HG03066 (cell line): Measurements from ENCODE around the gene TSPAN14.
A peak's percentile ranks its signal among the peaks of the same experiment; 100 is the strongest.

Experiments
- ATAC-seq: cut with Tn5 transposase; IDR thresholded peaks from one replicate; pipeline ENCODE4 v1.9.1; 2021; ENCODE audit warnings: low read depth; ENCODE audit not compliant: unreplicated experiment

Gene TSPAN14

GRCh38 chr10:80454513-80455460 lies 677 bp downstream of the TSPAN14 start:
- ATAC-seq, result peak; percentile 23

- ATAC-seq, result no peak
Measured at GRCh38 chr10:80455461-80456349, 1.6 kb downstream of the TSPAN14 start.

- ATAC-seq, result no peak
Measured at GRCh38 chr10:80457554-80458262, 3.6 kb downstream of the TSPAN14 start.

- ATAC-seq, result no peak
Measured at GRCh38 chr10:80458263-80458625, 4.1 kb downstream of the TSPAN14 start.

GRCh38 chr10:80458638-80459037 lies 4.5 kb downstream of the TSPAN14 start:
- no peak for ATAC-seq

- ATAC-seq, result peak; percentile 44
Measured at GRCh38 chr10:80459047-80459865, 5.1 kb downstream of the TSPAN14 start.

GRCh38 chr10:80460399-80461207 lies 6.5 kb downstream of the TSPAN14 start:
- no peak for ATAC-seq

- no peak for ATAC-seq
Measured at GRCh38 chr10:80461208-80462183, 7.4 kb downstream of the TSPAN14 start.

GRCh38 chr10:80462299-80462980 lies 8.3 kb downstream of the TSPAN14 start:
- no peak for ATAC-seq

GRCh38 chr10:80462981-80463741 lies 9.1 kb downstream of the TSPAN14 start:
- peak; percentile 29 for ATAC-seq

- ATAC-seq, result no peak
Measured at GRCh38 chr10:80463868-80464267, 9.8 kb downstream of the TSPAN14 start.

- ATAC-seq, result no peak
Measured at GRCh38 chr10:80464557-80465450, 10.7 kb downstream of the TSPAN14 start.

- ATAC-seq, result no peak
Measured at GRCh38 chr10:80465451-80465835, 11.3 kb downstream of the TSPAN14 start.

GRCh38 chr10:80465839-80466590 lies 11.9 kb downstream of the TSPAN14 start:
- ATAC-seq, result no peak

GRCh38 chr10:80466724-80467326 lies 12.7 kb downstream of the TSPAN14 start:
- no peak for ATAC-seq
